ENCODE results near the gene PTGES2.

The PTGES2 gene

GRCh38 chr9:128102861-128103588 is 24.5 kb downstream of the PTGES2 start:
- no peak for DNase-seq (ENCODE audit: low read depth)

GRCh38 chr9:128102196-128102595 is 25.3 kb downstream of the PTGES2 start:
- no peak for DNase-seq (ENCODE audit: low read depth)

GRCh38 chr9:128101690-128102089 is 25.8 kb downstream of the PTGES2 start:
- no peak for DNase-seq (ENCODE audit: low read depth)

- DNase-seq (ENCODE audit: low read depth), result no peak
These were observed 26.3 kb downstream of the PTGES2 start for GRCh38 chr9:128101231-128101661.

GRCh38 chr9:128100581-128100980 is 26.9 kb downstream of the PTGES2 start:
- no peak for DNase-seq (ENCODE audit: low read depth)

- DNase-seq (ENCODE audit: low read depth), result no peak
These were observed 27.5 kb downstream of the PTGES2 start for GRCh38 chr9:128099932-128100491.

- DNase-seq (ENCODE audit: low read depth), result no peak
These were observed 28.1 kb downstream of the PTGES2 start for GRCh38 chr9:128099231-128099931.

- DNase-seq (ENCODE audit: low read depth), result peak; percentile 43
These were observed 29.0 kb downstream of the PTGES2 start for GRCh38 chr9:128098297-128099230.

- no peak for DNase-seq (ENCODE audit: low read depth)
These were observed 29.8 kb downstream of the PTGES2 start for GRCh38 chr9:128097543-128098296.

- DNase-seq (ENCODE audit: low read depth), result no peak
These were observed 30.7 kb downstream of the PTGES2 start for GRCh38 chr9:128096616-128097536.

- no peak for DNase-seq (ENCODE audit: low read depth)
These were observed 32.5 kb downstream of the PTGES2 start for GRCh38 chr9:128094950-128095544.

GRCh38 chr9:128094166-128094949 is 33.2 kb downstream of the PTGES2 start:
- peak; percentile 78 for DNase-seq (ENCODE audit: low read depth)

- no peak for DNase-seq (ENCODE audit: low read depth)
These were observed 34.5 kb downstream of the PTGES2 start for GRCh38 chr9:128093011-128093410.

GRCh38 chr9:128092199-128092977 is 35.1 kb downstream of the PTGES2 start:
- DNase-seq (ENCODE audit: low read depth), result no peak

- no peak for DNase-seq (ENCODE audit: low read depth)
These were observed 36.0 kb downstream of the PTGES2 start for GRCh38 chr9:128091571-128091970.

- no peak for DNase-seq (ENCODE audit: low read depth)
These were observed 36.4 kb downstream of the PTGES2 start for GRCh38 chr9:128091144-128091543.

- DNase-seq (ENCODE audit: low read depth), result no peak
These were observed 38.2 kb downstream of the PTGES2 start for GRCh38 chr9:128089299-128089698.

GRCh38 chr9:128088253-128088945 is 39.1 kb downstream of the PTGES2 start:
- no peak for DNase-seq (ENCODE audit: low read depth)
